ENCODE results near the gene CLCN1.

The CLCN1 gene

GRCh38 chr7:143399151-143399550 is 83.2 kb downstream of the CLCN1 start:
- peaks cover 4% of the 10 kb centered on the region for H3K4me1 ChIP-seq (ENCODE audit: insufficient read depth, low read length, poor library complexity, severe bottlenecking)
- no peaks in the 10 kb centered on the region for H3K9me3 ChIP-seq (ENCODE audit: insufficient read depth, low read depth, low read length)
- TF ChIP-seq CTCF (conservative IDR thresholded peaks at IDR 0.05; ENCODE audit: low read length) (no peak), EZH2phosphoT487 (IDR thresholded peaks at IDR 0.05; ENCODE audit: borderline replicate concordance) (no peak)
- H3K4me2 ChIP-seq (ENCODE audit: low read depth, low read length, poor library complexity, severe bottlenecking): no peak overlapping the region
- no peak overlapping the region for H3K4me3 ChIP-seq (ENCODE audit: low read length, poor library complexity, severe bottlenecking)
- no peaks in the 10 kb centered on the region for H4K20me1 ChIP-seq (ENCODE audit: insufficient read depth, low read length, poor library complexity, severe bottlenecking)
- H3K79me2 ChIP-seq (ENCODE audit: insufficient read depth, low read length): no peaks in the 10 kb centered on the region
- no peaks in the 10 kb centered on the region for H3K36me3 ChIP-seq (ENCODE audit: insufficient read depth, low read length)
- no peaks in the 10 kb centered on the region for H3K9me2 ChIP-seq (replicated peaks; ENCODE audit: low read depth, low read length)
- H3F3A ChIP-seq (ENCODE audit: low read depth): no peaks in the 10 kb centered on the region
- H3K27me3 ChIP-seq (ENCODE audit: insufficient read depth, low read length, poor library complexity, severe bottlenecking): no peaks in the 10 kb centered on the region
- H2AFZ ChIP-seq (ENCODE audit: low read length): no peak overlapping the region
- no peak overlapping the region for H3K9ac ChIP-seq (ENCODE audit: low read depth, low read length, poor library complexity, severe bottlenecking)

- peaks cover 4% of the 10 kb centered on the region for H3K4me1 ChIP-seq (ENCODE audit: insufficient read depth, low read length, poor library complexity, severe bottlenecking)
- H3K9me2 ChIP-seq (replicated peaks; ENCODE audit: low read depth, low read length): no peaks in the 10 kb centered on the region
- no peak overlapping the region for H3K4me3 ChIP-seq (ENCODE audit: low read length, poor library complexity, severe bottlenecking)
- H3K79me2 ChIP-seq (ENCODE audit: insufficient read depth, low read length): no peaks in the 10 kb centered on the region
- no peak overlapping the region for H3K9ac ChIP-seq (ENCODE audit: low read depth, low read length, poor library complexity, severe bottlenecking)
- H2AFZ ChIP-seq (ENCODE audit: low read length): no peak overlapping the region
- no peak overlapping the region for H3K4me2 ChIP-seq (ENCODE audit: low read depth, low read length, poor library complexity, severe bottlenecking)
- H3K9me3 ChIP-seq (ENCODE audit: insufficient read depth, low read depth, low read length): no peaks in the 10 kb centered on the region
- no peaks in the 10 kb centered on the region for H4K20me1 ChIP-seq (ENCODE audit: insufficient read depth, low read length, poor library complexity, severe bottlenecking)
- H3K36me3 ChIP-seq (ENCODE audit: insufficient read depth, low read length): no peaks in the 10 kb centered on the region
- no peaks in the 10 kb centered on the region for H3F3A ChIP-seq (ENCODE audit: low read depth)
- no peaks in the 10 kb centered on the region for H3K27me3 ChIP-seq (ENCODE audit: insufficient read depth, low read length, poor library complexity, severe bottlenecking)
- TF ChIP-seq EZH2phosphoT487 (IDR thresholded peaks at IDR 0.05; ENCODE audit: borderline replicate concordance) (no peak), CTCF (conservative IDR thresholded peaks at IDR 0.05; ENCODE audit: low read length) (no peak)
Measured at GRCh38 chr7:143399642-143400041, 83.7 kb downstream of the CLCN1 start.

GRCh38 chr7:143401265-143401664 is 85.4 kb downstream of the CLCN1 start:
- no peak for TF ChIP-seq EZH2phosphoT487 (IDR thresholded peaks at IDR 0.05; ENCODE audit: borderline replicate concordance)
- no peak for TF ChIP-seq CTCF (conservative IDR thresholded peaks at IDR 0.05; ENCODE audit: low read length)
- Histone ChIP-seq H3K4me1 (ENCODE audit: insufficient read depth, low read length, poor library complexity, severe bottlenecking) (peaks cover 8% of the 10 kb centered on the region), H3F3A (ENCODE audit: low read depth) (no peaks in the 10 kb centered on the region), H3K4me3 (ENCODE audit: low read length, poor library complexity, severe bottlenecking) (no peak overlapping the region), H3K36me3 (ENCODE audit: insufficient read depth, low read length) (no peaks in the 10 kb centered on the region), H3K27me3 (ENCODE audit: insufficient read depth, low read length, poor library complexity, severe bottlenecking) (no peaks in the 10 kb centered on the region), H4K20me1 (ENCODE audit: insufficient read depth, low read length, poor library complexity, severe bottlenecking) (no peaks in the 10 kb centered on the region), H3K9ac (ENCODE audit: low read depth, low read length, poor library complexity, severe bottlenecking) (no peak overlapping the region), H3K9me3 (ENCODE audit: insufficient read depth, low read depth, low read length) (no peaks in the 10 kb centered on the region), H3K9me2 (replicated peaks; ENCODE audit: low read depth, low read length) (no peaks in the 10 kb centered on the region), H3K79me2 (ENCODE audit: insufficient read depth, low read length) (no peaks in the 10 kb centered on the region), H2AFZ (ENCODE audit: low read length) (no peak overlapping the region), H3K4me2 (ENCODE audit: low read depth, low read length, poor library complexity, severe bottlenecking) (no peak overlapping the region)
